ENCODE results near the gene KIF6.

The KIF6 gene

GRCh38 chr6:39576556-39577303, 148.5 kb downstream of the KIF6 start:
- no peak overlapping the region for H3K4me3 ChIP-seq (ENCODE audit: low read depth, low read length)
- in situ Hi-C loops (cut with HindIII; ENCODE audit: low sequenced_read_pairs) = no loop called here
- no peak for DNase-seq (ENCODE audit: low read depth, low spot score)
- no peak for TF ChIP-seq CTCF (IDR thresholded peaks at IDR 0.05; ENCODE audit: low read depth, low read length)

- H3K4me3 ChIP-seq (ENCODE audit: low read depth, low read length) = no peak overlapping the region
- in situ Hi-C loops (cut with HindIII; ENCODE audit: low sequenced_read_pairs) = no loop called here
- DNase-seq (ENCODE audit: low read depth, low spot score) = no peak
- no peak for TF ChIP-seq CTCF (IDR thresholded peaks at IDR 0.05; ENCODE audit: low read depth, low read length)
Observed at GRCh38 chr6:39574991-39575390, 150.2 kb downstream of the KIF6 start.

GRCh38 chr6:39573541-39573940, 151.7 kb downstream of the KIF6 start:
- no peak for TF ChIP-seq CTCF (IDR thresholded peaks at IDR 0.05; ENCODE audit: low read depth, low read length)
- no peak for DNase-seq (ENCODE audit: low read depth, low spot score)
- in situ Hi-C loops (cut with HindIII; ENCODE audit: low sequenced_read_pairs) = no loop called here
- H3K4me3 ChIP-seq (ENCODE audit: low read depth, low read length) = no peak overlapping the region

- no peak overlapping the region for H3K4me3 ChIP-seq (ENCODE audit: low read depth, low read length)
- no peak for DNase-seq (ENCODE audit: low read depth, low spot score)
- in situ Hi-C loops (cut with HindIII; ENCODE audit: low sequenced_read_pairs) = no loop called here
- TF ChIP-seq CTCF (IDR thresholded peaks at IDR 0.05; ENCODE audit: low read depth, low read length) = no peak
Observed at GRCh38 chr6:39572661-39573340, 152.4 kb downstream of the KIF6 start.

GRCh38 chr6:39568896-39569295, 156.3 kb downstream of the KIF6 start:
- peak; percentile 70 for DNase-seq (ENCODE audit: low read depth, low spot score)
- H3K4me3 ChIP-seq (ENCODE audit: low read depth, low read length) = no peak overlapping the region
- no peak for TF ChIP-seq CTCF (IDR thresholded peaks at IDR 0.05; ENCODE audit: low read depth, low read length)
- in situ Hi-C loops (cut with HindIII; ENCODE audit: low sequenced_read_pairs) = no loop called here

- no peak for DNase-seq (ENCODE audit: low read depth, low spot score)
- H3K4me3 ChIP-seq (ENCODE audit: low read depth, low read length) = no peak overlapping the region
- in situ Hi-C loops (cut with HindIII; ENCODE audit: low sequenced_read_pairs) = no loop called here
- TF ChIP-seq CTCF (IDR thresholded peaks at IDR 0.05; ENCODE audit: low read depth, low read length) = no peak
Observed at GRCh38 chr6:39567091-39567490, 158.1 kb downstream of the KIF6 start.

Data from astrocyte of the spinal cord (primary cell).